IPS-15b (cell line): Measurements from ENCODE around the gene DDB1.

ENCODE experiments used
- H3K27me3 ChIP-seq: one replicate; pipeline ENCODE4 v1.6.1; 2013; ENCODE audit warnings: low read length; ENCODE audit not compliant: control insufficient read depth, insufficient read depth
- H3K36me3 ChIP-seq: one replicate; pipeline ENCODE4 v1.6.1; 2013; ENCODE audit warnings: low read length; ENCODE audit not compliant: control insufficient read depth, insufficient read depth
- H3K4me1 ChIP-seq: one replicate; pipeline ENCODE4 v1.6.1; 2013; ENCODE audit warnings: mild to moderate bottlenecking, low read length; ENCODE audit not compliant: control insufficient read depth, insufficient read depth
- H3K4me3 ChIP-seq: one replicate; pipeline ENCODE4 v1.5.1; 2013; ENCODE audit warnings: low read depth, low read length
- H3K9ac ChIP-seq: one replicate; pipeline ENCODE4 v1.6.1; 2013; ENCODE audit warnings: low read depth, mild to moderate bottlenecking, low read length
- H3K9me3 ChIP-seq: one replicate; pipeline ENCODE4 v1.6.1; 2013; ENCODE audit warnings: mild to moderate bottlenecking, low read length; ENCODE audit not compliant: control insufficient read depth, insufficient read depth

The DDB1 gene

DNA sequence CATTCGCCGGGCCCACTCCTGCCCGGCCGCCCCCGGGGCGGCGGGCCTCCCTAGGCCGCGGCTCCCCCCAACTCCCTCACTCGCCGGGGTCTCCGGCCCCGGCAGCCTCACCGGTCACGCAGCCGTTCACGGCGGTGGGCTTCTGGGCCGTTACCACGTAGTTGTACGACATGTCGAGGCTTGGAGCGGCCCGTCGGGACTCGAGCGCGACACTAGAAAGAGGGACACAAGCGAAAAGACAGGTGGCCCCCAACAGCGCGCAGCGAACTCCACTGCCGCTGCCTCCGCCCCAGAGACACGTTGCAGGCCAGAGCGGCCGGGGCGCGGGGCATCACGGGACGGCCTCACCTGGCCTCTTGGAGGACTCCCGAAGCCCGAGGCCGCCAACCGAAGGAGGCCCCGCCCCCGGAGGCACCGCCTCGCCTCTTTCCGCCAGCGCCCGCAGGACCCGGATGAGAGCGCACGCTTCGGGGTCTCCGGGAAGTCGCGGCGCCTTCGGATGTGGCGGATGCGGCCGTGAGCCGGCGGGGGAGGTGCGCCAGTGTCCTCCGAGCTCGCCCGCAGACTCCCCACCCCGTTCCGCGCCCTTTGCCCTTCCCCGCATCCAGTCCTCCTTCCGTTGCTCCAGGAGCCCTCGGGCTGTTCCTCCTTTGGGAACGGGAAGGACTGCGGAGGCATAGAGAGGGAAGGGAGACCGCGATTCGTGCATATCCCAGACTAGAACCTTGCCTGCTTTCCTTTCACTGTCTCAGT is at the start of gene DDB1, which contains the start of gene TKFC:
Gene DDB1, minus strand, starts transcription at position 309 of the 753 bp plus-strand sequence. Its CDS starts 137 bp downstream, at position 172.
Gene TKFC, plus strand, starts transcription at position 432 of the 753 bp plus-strand sequence. CDS start 1,501 bp downstream, outside the sequence.
- peak within 1 kb of the TSS; percentile 98 for H3K9ac ChIP-seq
- no peaks in the 10 kb centered on the region for H3K9me3 ChIP-seq
- H3K4me1 ChIP-seq: peaks cover 10% of the 10 kb centered on the region
- H3K36me3 ChIP-seq: peaks cover 9% of the 10 kb centered on the region
- peak within 1 kb of the TSS; percentile 89 for H3K4me3 ChIP-seq
- H3K27me3 ChIP-seq: no peaks in the 10 kb centered on the region

GRCh38 chr11:61380884-61381283 is 48.0 kb upstream of the DDB1 start:
- Histone ChIP-seq H3K27me3 (no peaks in the 10 kb centered on the region), H3K36me3 (no peaks in the 10 kb centered on the region), H3K9me3 (no peaks in the 10 kb centered on the region), H3K4me1 (no peaks in the 10 kb centered on the region), H3K4me3 (no peak overlapping the region), H3K9ac (no peak overlapping the region)

DNA sequence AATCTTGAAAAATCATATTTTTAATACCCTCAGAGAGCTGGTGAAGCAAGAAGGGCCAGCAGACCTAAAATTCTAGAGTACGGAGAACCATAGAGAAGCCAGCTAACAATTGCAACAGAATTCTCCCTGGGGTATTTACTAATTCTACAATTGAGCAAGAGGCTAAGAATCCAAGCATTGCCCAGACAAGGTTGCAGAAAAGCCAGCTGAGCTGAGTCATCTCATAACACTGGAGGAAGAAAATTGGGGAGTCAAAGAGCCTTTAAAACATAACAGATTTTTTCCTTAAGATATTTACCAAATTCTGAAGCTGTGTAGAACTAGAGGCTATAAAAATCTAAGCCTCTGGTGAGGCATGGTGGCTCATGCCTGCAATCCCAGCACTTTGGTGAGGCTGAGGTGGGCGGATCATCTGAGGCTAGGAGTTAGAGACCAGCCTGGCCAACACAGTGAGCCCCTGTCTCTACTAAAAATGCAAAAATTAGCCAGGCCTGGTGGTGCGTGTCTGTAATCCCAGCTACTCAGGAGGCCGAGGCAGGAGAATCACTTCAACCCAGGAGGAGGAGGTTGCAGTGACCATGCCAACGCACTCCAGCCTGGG is 45.9 kb upstream of the DDB1 start:
- Histone ChIP-seq H3K4me3 (no peak overlapping the region), H3K9me3 (no peaks in the 10 kb centered on the region), H3K36me3 (no peaks in the 10 kb centered on the region), H3K4me1 (no peaks in the 10 kb centered on the region), H3K27me3 (no peaks in the 10 kb centered on the region), H3K9ac (no peak overlapping the region)

DNA sequence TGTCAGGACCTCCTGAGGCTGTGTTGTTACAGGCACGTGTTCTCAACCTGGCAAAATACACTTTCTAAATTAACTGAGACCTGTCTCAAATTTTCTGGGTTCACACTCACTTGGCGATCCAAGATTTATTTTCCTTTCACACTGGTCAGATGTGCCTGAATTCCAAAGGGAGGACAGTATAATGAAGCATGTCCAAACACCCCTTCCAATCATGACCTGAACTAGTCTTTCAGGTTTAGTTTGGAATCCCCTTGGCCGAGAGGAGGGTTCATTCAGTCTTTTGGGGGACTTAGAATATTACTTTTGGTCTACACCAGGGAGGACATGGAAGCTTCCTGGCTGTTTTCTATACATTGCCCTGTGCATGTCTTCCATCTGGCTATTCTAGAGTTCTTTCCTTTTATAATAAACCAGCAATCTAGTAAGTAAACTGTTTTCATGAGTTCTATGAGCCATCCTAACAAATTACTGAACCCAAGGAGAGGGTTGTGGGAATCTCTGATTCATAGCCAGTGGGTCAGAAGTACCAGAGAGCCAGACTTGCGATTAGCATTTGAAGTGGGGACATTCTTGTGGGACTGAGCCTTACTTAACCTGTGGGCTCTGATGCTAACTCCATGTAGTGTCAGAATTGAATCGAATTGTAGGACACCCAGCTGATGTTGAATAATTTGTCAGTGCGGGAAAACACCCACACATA is 44.7 kb upstream of the DDB1 start:
- Histone ChIP-seq H3K27me3 (no peaks in the 10 kb centered on the region), H3K36me3 (no peaks in the 10 kb centered on the region), H3K4me1 (no peaks in the 10 kb centered on the region), H3K9ac (no peak overlapping the region), H3K9me3 (peaks cover 6% of the 10 kb centered on the region), H3K4me3 (no peak overlapping the region)

GRCh38 chr11:61375761-61376108 is 42.8 kb upstream of the DDB1 start:
- Histone ChIP-seq H3K36me3 (no peaks in the 10 kb centered on the region), H3K4me1 (no peaks in the 10 kb centered on the region), H3K27me3 (no peaks in the 10 kb centered on the region), H3K4me3 (no peak overlapping the region), H3K9me3 (peaks cover 6% of the 10 kb centered on the region), H3K9ac (no peak overlapping the region)

DNA sequence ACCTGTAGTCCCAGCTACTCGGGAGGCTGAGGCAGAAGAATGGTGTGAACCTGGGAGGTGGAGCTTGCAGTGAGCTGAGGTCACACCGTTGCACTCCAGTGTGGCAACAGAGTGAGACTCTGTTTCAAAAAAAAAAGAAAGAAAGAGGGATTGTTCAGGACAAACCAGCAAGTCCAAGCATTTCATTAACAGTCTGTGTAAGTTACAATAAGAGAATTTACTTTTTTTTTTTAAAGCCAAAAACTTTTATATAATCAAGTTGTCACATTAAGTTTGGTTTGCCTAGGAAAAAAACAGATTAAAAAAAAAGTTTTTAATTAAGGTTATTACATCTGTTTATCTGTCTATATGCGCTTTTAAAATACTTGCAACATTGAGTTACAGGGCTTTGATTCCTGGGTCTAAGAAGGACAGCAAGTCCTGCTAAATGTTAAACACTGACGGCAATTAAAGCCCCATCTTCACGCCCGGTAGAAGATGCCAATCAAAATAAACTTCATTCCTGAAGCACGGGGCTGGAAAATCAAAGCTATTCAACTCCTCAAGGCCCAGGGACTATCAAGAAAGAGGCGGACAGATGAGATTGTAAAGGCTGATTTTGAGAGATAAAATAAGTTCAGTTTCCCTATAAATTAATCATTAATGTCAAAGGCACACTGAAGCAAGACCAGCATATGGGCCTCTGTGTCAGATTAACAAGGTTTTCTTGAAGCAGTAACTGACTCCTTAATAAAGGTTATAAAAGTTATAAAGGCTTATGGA is 39.9 kb upstream of the DDB1 start:
- no peak overlapping the region for H3K4me3 ChIP-seq
- no peaks in the 10 kb centered on the region for H3K27me3 ChIP-seq
- no peaks in the 10 kb centered on the region for H3K4me1 ChIP-seq
- no peak overlapping the region for H3K9ac ChIP-seq
- peaks cover 17% of the 10 kb centered on the region for H3K36me3 ChIP-seq
- peaks cover 6% of the 10 kb centered on the region for H3K9me3 ChIP-seq

DNA sequence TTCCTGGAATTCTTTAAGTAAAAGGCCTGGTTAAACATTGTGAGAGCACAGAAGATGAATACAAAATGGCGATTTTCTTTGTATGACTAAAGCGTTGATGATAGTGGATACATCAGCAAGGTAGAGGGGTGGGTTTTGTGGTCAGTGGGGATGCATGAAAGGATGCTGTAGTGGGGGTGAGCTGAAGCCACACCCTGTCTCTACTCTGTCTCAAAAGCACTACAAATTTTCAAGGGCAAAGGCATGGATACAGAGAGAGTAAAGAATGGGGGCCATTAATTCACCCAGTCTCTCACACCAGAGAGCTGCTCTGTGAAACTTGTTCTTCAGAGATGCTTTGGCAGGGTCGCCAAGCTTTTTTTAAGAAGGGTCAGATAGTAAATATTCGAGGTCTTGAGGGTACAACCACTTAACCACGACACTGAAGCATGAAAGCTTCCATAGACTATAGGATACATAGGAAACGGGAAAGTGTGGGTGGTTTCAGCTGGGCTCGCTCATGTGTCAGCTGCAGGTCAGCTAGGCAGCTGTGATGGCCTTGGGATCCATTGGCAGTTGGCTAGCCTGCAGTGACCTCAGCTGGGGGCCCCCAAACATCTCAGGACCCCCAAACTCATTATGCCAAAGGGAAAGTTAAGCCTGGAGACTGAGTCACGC is 37.6 kb upstream of the DDB1 start:
- no peaks in the 10 kb centered on the region for H3K4me1 ChIP-seq
- no peak overlapping the region for H3K9ac ChIP-seq
- peaks cover 6% of the 10 kb centered on the region for H3K9me3 ChIP-seq
- peaks cover 36% of the 10 kb centered on the region for H3K36me3 ChIP-seq
- no peak overlapping the region for H3K4me3 ChIP-seq
- H3K27me3 ChIP-seq: no peaks in the 10 kb centered on the region

DNA sequence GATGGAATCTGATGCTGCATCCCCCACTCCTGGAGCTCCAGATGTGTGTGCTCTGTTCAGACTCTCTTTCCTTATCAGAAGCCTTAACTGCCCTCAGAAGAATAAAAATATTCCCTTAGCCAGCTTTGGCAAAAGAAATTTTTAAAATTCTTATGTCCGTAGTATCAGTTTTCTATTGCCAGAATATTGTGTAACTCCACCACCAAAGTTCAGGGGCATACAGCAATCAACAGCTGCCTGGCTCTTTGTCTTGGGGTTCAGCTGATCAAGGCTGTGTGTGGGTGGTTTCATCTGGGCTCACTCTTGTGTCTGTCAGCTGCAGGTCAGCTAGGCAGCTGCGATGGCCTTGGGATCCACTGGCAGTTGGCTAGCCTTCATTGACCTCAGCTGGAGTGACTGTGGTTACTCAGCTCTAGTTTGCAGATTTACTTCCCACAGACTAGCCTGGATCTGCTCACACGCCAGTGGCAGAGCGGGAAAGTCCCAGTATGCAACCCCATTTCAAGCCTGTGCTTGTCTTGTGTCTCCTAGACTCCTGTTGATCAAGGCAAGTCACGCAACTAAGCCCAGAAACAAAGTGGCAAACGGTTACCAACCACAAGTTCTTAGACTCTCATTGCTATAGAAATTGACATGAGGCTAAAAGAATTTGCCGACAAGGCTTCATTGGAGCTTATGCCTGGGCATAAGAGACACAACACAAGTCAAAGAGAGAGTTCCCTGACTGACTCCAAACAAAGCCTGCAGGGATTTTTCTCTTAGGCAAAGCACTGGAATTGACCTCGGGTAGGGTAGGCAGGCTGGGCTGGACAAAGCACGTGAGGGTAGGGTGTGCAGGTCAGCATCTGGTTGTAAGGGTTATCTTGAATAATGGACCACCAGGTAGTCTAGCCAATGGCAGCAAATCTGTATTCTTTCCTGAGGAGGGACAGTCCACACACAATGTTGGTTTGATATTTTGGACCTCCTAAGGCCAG is 36.8 kb upstream of the DDB1 start:
- peaks cover 6% of the 10 kb centered on the region for H3K9me3 ChIP-seq
- peaks cover 37% of the 10 kb centered on the region for H3K36me3 ChIP-seq
- H3K27me3 ChIP-seq: no peaks in the 10 kb centered on the region
- H3K4me3 ChIP-seq: no peak overlapping the region
- H3K4me1 ChIP-seq: no peaks in the 10 kb centered on the region
- no peak overlapping the region for H3K9ac ChIP-seq

DNA sequence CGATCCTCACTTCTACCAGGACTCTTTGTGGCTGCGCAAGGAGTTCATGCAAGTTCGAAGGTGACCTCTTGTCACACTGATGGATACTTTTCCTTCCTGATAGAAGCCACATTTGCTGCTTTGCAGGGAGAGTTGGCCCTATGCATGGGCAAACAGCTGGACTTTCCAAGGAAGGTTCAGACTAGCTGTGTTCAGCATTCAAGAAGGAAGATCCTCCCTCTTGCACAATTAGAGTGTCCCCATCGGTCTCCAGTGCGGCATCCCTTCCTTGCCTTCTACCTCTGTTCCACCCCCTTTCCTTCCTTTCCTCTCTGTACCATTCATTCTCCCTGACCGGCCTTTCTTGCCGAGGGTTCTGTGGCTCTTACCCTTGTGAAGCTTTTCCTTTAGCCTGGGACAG is 35.7 kb upstream of the DDB1 start:
- Histone ChIP-seq H3K4me3 (no peak overlapping the region), H3K9me3 (peaks cover 6% of the 10 kb centered on the region), H3K4me1 (no peaks in the 10 kb centered on the region), H3K27me3 (no peaks in the 10 kb centered on the region), H3K36me3 (peaks cover 43% of the 10 kb centered on the region), H3K9ac (no peak overlapping the region)

- H3K9ac ChIP-seq: no peak overlapping the region
- H3K36me3 ChIP-seq: peaks cover 43% of the 10 kb centered on the region
- H3K9me3 ChIP-seq: no peaks in the 10 kb centered on the region
- no peaks in the 10 kb centered on the region for H3K27me3 ChIP-seq
- no peaks in the 10 kb centered on the region for H3K4me1 ChIP-seq
- no peak overlapping the region for H3K4me3 ChIP-seq
Observed at GRCh38 chr11:61367406-61367805, 34.5 kb upstream of the DDB1 start.
